Thymus (tissue), 11 donors: ENCODE data around the gene MPZL1. TPM values are rescaled to one million over a fixed set of nuclear protein-coding genes. Genes with fewer than 3 reads are reported as not detected.
"Not testable (repeated sequence)": the region's sequence is repeated elsewhere in the genome, so short reads cannot be mapped to it uniquely, and the experiment has no call there.

Experiments
- DNase-seq, 9 donors: peaks; one replicate each; pipeline ENCODE4 v3.0.0-alpha.2; 2013; ENCODE audit warnings: low spot score in 9 of 9, low read depth in 6 of 9, missing footprints in 1 of 9
- H3K27ac ChIP-seq, 2 donors: one replicate each; pipeline ENCODE4 v1.5.1; 2013; ENCODE audit warnings: control low read depth in 1 of 2, low read depth in 1 of 2, low read length in 1 of 2, mild to moderate bottlenecking in 1 of 2, moderate library complexity in 1 of 2
- H3K27me3 ChIP-seq, 2 donors: one replicate each; pipeline ENCODE4 v1.5.1; 2013; ENCODE audit warnings: low read length in 1 of 2; ENCODE audit not compliant: control insufficient read depth in 2 of 2, insufficient read depth in 1 of 2
- H3K36me3 ChIP-seq, 2 donors: one replicate each; pipeline ENCODE4 v1.5.1; 2013; ENCODE audit warnings: low read length in 1 of 2, mild to moderate bottlenecking in 1 of 2, moderate library complexity in 1 of 2; ENCODE audit not compliant: control insufficient read depth in 2 of 2, insufficient read depth in 2 of 2
- H3K4me1 ChIP-seq, 2 donors: one replicate each; pipeline ENCODE4 v1.5.1; 2013; ENCODE audit warnings: low read length in 2 of 2; ENCODE audit not compliant: control insufficient read depth in 2 of 2, insufficient read depth in 2 of 2
- H3K4me3 ChIP-seq, 2 donors: one replicate each; pipeline ENCODE4 v1.5.1; 2013; ENCODE audit warnings: low read length in 2 of 2, control low read depth in 1 of 2, mild to moderate bottlenecking in 1 of 2
- H3K9me3 ChIP-seq, 2 donors: one replicate each; pipeline ENCODE4 v1.5.1; 2013; ENCODE audit warnings: low read length in 1 of 2, mild to moderate bottlenecking in 1 of 2; ENCODE audit not compliant: control insufficient read depth in 2 of 2, insufficient read depth in 1 of 2
- WGBS: extraction: QIAGEN DNeasy Blood & Tissue Kit; methylation state at CpG from one replicate; pipeline ENCODE4 v1.1.7; 2013; 5-methylcytosine and 5-hydroxymethylcytosine counted together
- polyA plus RNA-seq: library from polyadenylated mRNA; stranded (reverse); fragments of 200-250 nt; gene quantifications from one replicate; pipeline ENCODE4 v1.2.3, GENCODE V29; 2013
- total RNA-seq: library from RNA; stranded (reverse); fragments of 120-200 nt; gene quantifications from one replicate; pipeline ENCODE4 v1.2.4, GENCODE V29; 2013
- donor health status: healthy.

Gene MPZL1
- total and polyA plus RNA-seq, 2 donors = 23.4 to 26.0 TPM

DNA sequence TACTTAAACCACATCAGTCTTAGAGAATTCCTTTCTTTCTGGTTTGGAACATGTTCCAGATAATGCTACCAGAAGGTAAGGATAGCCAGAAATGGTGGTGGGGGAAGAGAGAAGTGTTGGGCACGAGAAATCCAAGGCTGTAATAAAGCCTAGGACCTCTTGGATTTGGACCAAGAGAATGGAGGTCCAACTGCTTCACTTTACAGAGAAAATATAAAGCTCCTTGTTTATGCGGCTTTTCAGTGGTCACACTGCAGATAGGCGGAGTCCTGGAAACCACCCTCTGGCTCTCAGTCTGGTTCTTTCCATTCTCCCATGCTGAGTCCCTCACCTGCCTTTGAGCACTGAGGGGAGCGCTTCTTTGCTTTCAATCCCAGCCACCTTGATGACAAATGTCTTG, 104.3 kb downstream of the MPZL1 start:
- no peak for DNase-seq
- Histone ChIP-seq H3K27me3 (no peaks in the 10 kb centered on the region), H3K4me3 (no peak overlapping the region), H3K4me1 (peaks cover 2% of the 10 kb centered on the region in 2 donors), H3K27ac (no peak overlapping the region), H3K36me3 (no peaks in the 10 kb centered on the region), H3K9me3 (no peaks in the 10 kb centered on the region)
- WGBS = 96% methylated on average over 4 of the region's 4 CpGs

DNA sequence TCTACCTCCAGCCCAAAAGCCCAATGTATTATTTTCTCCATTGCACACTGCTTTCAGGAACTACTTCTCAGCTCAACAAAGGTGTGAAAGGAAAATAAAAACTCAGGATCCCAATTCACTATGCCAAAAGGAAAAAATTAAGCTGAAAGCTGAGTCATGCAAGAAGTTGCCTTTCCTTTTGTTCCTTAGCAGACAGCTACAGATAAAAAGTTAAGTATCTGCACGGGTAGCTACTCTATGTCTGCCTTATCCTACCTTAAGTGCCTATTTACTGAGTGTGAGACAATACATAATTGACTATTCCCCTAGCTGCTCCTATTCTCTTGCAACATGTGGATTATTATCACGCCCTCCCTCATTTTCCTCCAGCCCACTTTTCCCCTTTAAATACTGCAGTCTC, 108.1 kb downstream of the MPZL1 start:
- Histone ChIP-seq H3K4me1 (peaks cover 0 to 3% of the 10 kb centered on the region in 2 donors), H3K36me3 (no peaks in the 10 kb centered on the region), H3K9me3 (no peaks in the 10 kb centered on the region), H3K27me3 (no peaks in the 10 kb centered on the region), H3K27ac (no peak overlapping the region), H3K4me3 (no peak overlapping the region)
- no peak for DNase-seq
- WGBS = 49% methylated on average over 2 of the region's 2 CpGs

DNA sequence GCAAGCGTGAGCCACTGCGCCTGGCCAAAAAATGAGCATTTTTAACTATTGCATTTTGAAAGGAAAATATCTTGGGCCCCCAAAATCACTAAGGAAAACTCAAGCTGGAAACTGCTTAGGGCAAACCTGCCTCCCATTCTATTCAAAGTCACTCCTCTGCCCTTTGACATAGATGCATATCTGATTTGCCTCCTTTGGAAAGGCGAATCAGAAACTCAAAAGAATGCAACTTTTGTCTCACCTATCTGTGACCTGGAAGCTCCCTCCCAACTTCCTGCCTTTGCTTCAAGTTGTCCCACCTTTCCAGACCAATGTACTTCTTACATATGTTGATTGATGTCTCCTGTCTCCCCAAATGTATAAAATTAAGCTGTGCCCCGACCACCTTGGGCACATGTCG, 108.9 kb downstream of the MPZL1 start:
- 97% methylated on average over 5 of the region's 5 CpGs for WGBS
- not testable (repeated sequence) for DNase-seq, H3K27me3 ChIP-seq, H3K4me3 ChIP-seq, H3K9me3 ChIP-seq, H3K36me3 ChIP-seq, H3K4me1 ChIP-seq, H3K27ac ChIP-seq

DNA sequence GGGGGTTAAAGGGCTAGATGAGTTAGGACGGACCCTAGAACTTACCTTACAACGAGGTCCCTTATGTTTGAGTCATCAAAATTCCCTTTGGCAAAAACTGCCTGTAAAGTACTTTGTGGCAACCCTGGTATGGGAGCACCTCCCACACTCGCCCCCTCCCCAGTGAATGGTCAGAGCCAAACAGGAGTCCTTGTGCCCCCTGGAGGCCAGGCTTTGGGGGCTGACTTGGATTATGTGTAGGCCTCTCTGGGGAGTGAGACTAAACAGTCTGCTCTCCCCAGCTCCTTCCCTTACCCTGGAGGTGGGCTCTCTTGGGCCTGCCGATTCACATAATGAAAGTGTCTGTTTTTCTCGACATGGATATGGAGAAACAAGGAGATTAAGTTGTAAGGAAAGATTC, 110.9 kb downstream of the MPZL1 start:
- no peaks in the 10 kb centered on the region for H3K9me3 ChIP-seq
- H3K27me3 ChIP-seq = no peaks in the 10 kb centered on the region
- H3K4me3 ChIP-seq = no peak overlapping the region
- DNase-seq = no peak
- H3K27ac ChIP-seq = no peak overlapping the region
- no peaks in the 10 kb centered on the region for H3K36me3 ChIP-seq
- 97% methylated on average over 5 of the region's 5 CpGs for WGBS
- H3K4me1 ChIP-seq = peaks cover 0 to 3% of the 10 kb centered on the region in 2 donors

DNA sequence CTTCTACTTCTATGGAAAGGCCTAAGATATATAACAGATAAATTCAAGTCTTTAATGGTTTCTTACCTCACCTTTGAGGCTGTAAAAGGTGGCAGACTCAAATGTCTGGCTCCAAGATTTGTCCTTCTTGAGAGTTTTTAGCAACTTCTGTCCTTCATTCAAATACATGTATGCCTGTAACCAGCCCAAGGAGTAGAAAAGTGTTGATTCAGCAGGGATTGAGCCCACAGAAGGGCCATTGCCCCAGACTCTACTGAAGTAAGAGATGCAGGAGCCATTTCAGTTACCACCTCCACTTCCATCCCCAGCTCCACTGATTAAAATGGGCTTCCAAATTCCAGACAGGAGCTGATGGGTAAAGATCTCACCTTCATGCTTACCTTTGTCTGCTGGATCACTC, 112.1 kb downstream of the MPZL1 start:
- no peaks in the 10 kb centered on the region for H3K27me3 ChIP-seq
- no peak overlapping the region for H3K27ac ChIP-seq
- H3K36me3 ChIP-seq = no peaks in the 10 kb centered on the region
- no peak for DNase-seq
- no peaks in the 10 kb centered on the region for H3K9me3 ChIP-seq
- peaks cover 0 to 3% of the 10 kb centered on the region in 2 donors for H3K4me1 ChIP-seq
- H3K4me3 ChIP-seq = no peak overlapping the region

DNA sequence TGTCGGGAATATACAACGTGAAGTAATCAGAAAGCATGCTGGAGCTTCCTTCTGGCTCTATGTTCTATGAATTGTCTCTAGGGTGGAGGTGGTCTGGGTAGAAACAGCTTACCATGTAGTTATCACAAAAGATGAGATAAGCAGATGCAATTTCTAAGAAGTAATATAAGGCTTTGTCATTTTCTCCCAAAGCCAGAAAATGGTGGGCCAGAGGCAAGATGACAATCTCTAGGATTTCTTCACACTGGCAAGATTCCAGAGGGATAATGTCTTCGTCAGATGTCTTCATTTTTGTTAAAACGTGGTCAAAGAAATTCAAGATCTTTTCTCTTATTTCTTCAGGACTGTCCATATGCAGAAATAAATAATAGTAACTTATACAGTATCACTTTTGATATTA, 114.4 kb downstream of the MPZL1 start:
- Histone ChIP-seq H3K9me3 (no peaks in the 10 kb centered on the region), H3K27ac (no peak overlapping the region), H3K4me1 (peaks cover 0 to 3% of the 10 kb centered on the region in 2 donors), H3K36me3 (no peaks in the 10 kb centered on the region), H3K27me3 (no peaks in the 10 kb centered on the region), H3K4me3 (no peak overlapping the region)
- WGBS = 72% methylated on average over 4 of the region's 4 CpGs
- DNase-seq = no peak

DNA sequence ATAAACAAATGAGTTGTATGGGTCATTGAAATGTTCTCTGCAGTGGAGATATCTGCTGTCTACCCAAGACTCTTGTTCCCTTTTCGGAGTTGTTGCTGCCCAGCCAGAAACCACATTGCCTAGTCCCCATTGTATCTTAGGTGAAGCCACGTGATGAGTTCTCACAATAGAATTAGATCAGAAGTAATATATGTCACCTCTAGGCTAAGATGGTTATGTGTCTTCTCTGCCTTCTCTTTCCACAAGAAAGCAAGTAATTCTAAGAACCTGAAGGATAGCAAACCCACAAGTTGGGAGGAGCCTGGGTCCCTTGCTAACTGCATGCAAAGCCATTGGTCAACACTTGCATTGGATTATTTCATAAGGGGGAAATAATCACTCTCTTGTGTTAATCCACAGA, 115.5 kb downstream of the MPZL1 start:
- Histone ChIP-seq H3K9me3 (no peaks in the 10 kb centered on the region), H3K36me3 (no peaks in the 10 kb centered on the region), H3K27me3 (no peaks in the 10 kb centered on the region), H3K4me3 (no peak overlapping the region), H3K27ac (no peak overlapping the region), H3K4me1 (peaks cover 0 to 3% of the 10 kb centered on the region in 2 donors)
- WGBS = 30% methylated on average over 2 of the region's 2 CpGs
- DNase-seq = no peak

DNA sequence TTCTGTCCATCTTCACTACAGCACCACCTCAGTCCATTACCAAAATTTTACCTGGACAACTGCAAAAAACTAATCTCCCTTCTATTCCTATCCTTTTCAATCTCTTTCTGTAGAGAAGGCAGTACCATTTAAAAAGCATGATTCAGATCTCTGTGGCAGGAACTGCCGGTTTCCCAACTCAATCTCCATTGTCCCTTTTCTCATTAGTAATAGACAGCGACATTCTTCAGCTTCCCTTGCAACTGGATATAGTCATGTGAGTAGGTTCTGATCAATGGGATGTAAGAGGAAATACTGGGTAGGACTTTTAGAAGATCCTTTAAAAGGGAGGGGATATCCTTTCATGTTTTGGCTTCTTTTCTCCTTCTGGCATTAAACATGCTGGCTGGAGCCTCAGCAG, 117.2 kb downstream of the MPZL1 start:
- Histone ChIP-seq H3K36me3 (no peaks in the 10 kb centered on the region), H3K4me1 (no peaks in the 10 kb centered on the region), H3K27ac (no peak overlapping the region), H3K9me3 (no peaks in the 10 kb centered on the region), H3K4me3 (no peak overlapping the region), H3K27me3 (no peaks in the 10 kb centered on the region)
- WGBS = 98% methylated on average over 2 of the region's 2 CpGs
- no peak for DNase-seq
